Endodermal cell (in vitro differentiated cells): ENCODE results near the gene SLC9C1. TPM values are rescaled to one million over a fixed set of nuclear protein-coding genes. Genes with fewer than 3 reads are reported as not detected.

Source experiments
- DNase-seq: peaks from one replicate; pipeline ENCODE4 v3.0.0-alpha.2; 2017
- H3K27ac ChIP-seq: 2 replicates; pipeline ENCODE4 v1.5.1; 2013; ENCODE audit warnings: mild to moderate bottlenecking, low read depth, low read length, moderate library complexity
- H3K27me3 ChIP-seq: 2 replicates; pipeline ENCODE4 v1.6.1; 2013; ENCODE audit warnings: mild to moderate bottlenecking, low read length, moderate library complexity; ENCODE audit not compliant: insufficient read depth, control insufficient read depth, poor library complexity, severe bottlenecking
- H3K36me3 ChIP-seq: 2 replicates; pipeline ENCODE4 v1.7.0; 2013; ENCODE audit warnings: mild to moderate bottlenecking, low read length, moderate library complexity; ENCODE audit not compliant: control insufficient read depth, insufficient read depth
- H3K4me1 ChIP-seq: one replicate; pipeline ENCODE4 v1.7.0; 2013; ENCODE audit warnings: low read length; ENCODE audit not compliant: control insufficient read depth, insufficient read depth
- H3K4me3 ChIP-seq: 2 replicates; pipeline ENCODE4 v1.5.1; 2013; ENCODE audit warnings: mild to moderate bottlenecking, low read length, moderate library complexity
- H3K9ac ChIP-seq: 2 replicates; pipeline ENCODE4 v1.6.1; 2013; ENCODE audit warnings: mild to moderate bottlenecking, low read length, moderate library complexity; ENCODE audit not compliant: poor library complexity, severe bottlenecking; ENCODE audit errors: extremely low read depth
- H3K9me3 ChIP-seq: 2 replicates; pipeline ENCODE4 v1.6.1; 2013; ENCODE audit warnings: mild to moderate bottlenecking, low read length, moderate library complexity; ENCODE audit not compliant: control insufficient read depth
- H3K27ac Mint-ChIP-seq: 2 replicates; pipeline ENCODE4 v1.8.0; 2020; ENCODE audit warnings: mixed read lengths
- H3K27me3 Mint-ChIP-seq: 2 replicates; pipeline ENCODE4 v1.8.0; 2021; ENCODE audit warnings: mild to moderate bottlenecking, mixed read lengths; ENCODE audit not compliant: insufficient read depth
- H3K36me3 Mint-ChIP-seq: 2 replicates; pipeline ENCODE4 v1.8.0; 2020; ENCODE audit warnings: low read depth, mixed read lengths
- H3K4me1 Mint-ChIP-seq: 2 replicates; pipeline ENCODE4 v1.8.0; 2020; ENCODE audit warnings: mixed read lengths
- H3K4me3 Mint-ChIP-seq: 2 replicates; pipeline ENCODE4 v1.8.0; 2020; ENCODE audit warnings: mild to moderate bottlenecking, moderate library complexity, mixed read lengths
- H3K9me3 Mint-ChIP-seq: 2 replicates; pipeline ENCODE4 v1.8.0; 2020; ENCODE audit warnings: mild to moderate bottlenecking, mixed read lengths
- CTCF ChIP-seq: fragments of 200-600 bp; sonication (generic); conservative IDR thresholded peaks from 2 replicates; pipeline ENCODE4 v1.5.0; 2021; ENCODE audit warnings: antibody characterized with exemption, mild to moderate bottlenecking
- whole genome bisulfite sequencing, 2 experiments: methylation state at CpG; one replicate each; pipeline versions ENCODE4 v1.1.5 to v1.1.7; 2013; ENCODE audit warnings: missing lambda C conversion rate in 2 of 2, mixed read lengths in 1 of 2; ENCODE audit not compliant: insufficient coverage in 1 of 2, insufficient read length in 1 of 2; 5-methylcytosine and 5-hydroxymethylcytosine counted together
- total RNA-seq, 2 donors: library from RNA; stranded (reverse); fragmentation: NEBNext Ultra II Directional in 1 of 2; extraction: Animal tissue kit (Norgen Biotek cat#: 25700) in 1 of 2; gene quantifications; 2 replicates in 1 of 2; 3 replicates in 1 of 2; pipeline ENCODE4 v1.2.1, GENCODE V29; 2021

The SLC9C1 gene
- total RNA-seq, 2 donors from 2014 or later: 0.24 to 0.66 TPM

- Histone ChIP-seq H3K9me3 (no peaks in the 10 kb centered on the region), H3K27me3 (no peaks in the 10 kb centered on the region), H3K27ac (no peak overlapping the region), H3K9ac (no peak overlapping the region), H3K4me1 (peaks cover 9% of the 10 kb centered on the region), H3K36me3 (no peaks in the 10 kb centered on the region), H3K4me3 (no peak overlapping the region)
- Mint-ChIP-seq H3K9me3 (no peaks in the 10 kb centered on the region), H3K36me3 (no peaks in the 10 kb centered on the region), H3K4me1 (peaks cover 39% of the 10 kb centered on the region), H3K4me3 (no peak overlapping the region), H3K27ac (no peak overlapping the region), H3K27me3 (no peaks in the 10 kb centered on the region)
- DNase-seq: no peak
- TF ChIP-seq CTCF: no peak
- 95 to 100% methylated on average over 2 to 3 of the region's 3 CpGs for WGBS, 2 experiments
Measured at GRCh38 chr3:112130638-112130993, 163.4 kb downstream of the SLC9C1 start.

- peaks cover 40% of the 10 kb centered on the region for H3K4me1 Mint-ChIP-seq
- H3K9ac ChIP-seq: no peak overlapping the region
- no peak for TF ChIP-seq CTCF
- no peaks in the 10 kb centered on the region for H3K9me3 ChIP-seq
- H3K9me3 Mint-ChIP-seq: no peaks in the 10 kb centered on the region
- no peak overlapping the region for H3K27ac ChIP-seq
- H3K27me3 Mint-ChIP-seq: no peaks in the 10 kb centered on the region
- H3K36me3 ChIP-seq: no peaks in the 10 kb centered on the region
- WGBS, 2 experiments: 85 to 93% methylated on average over 3 to 4 of the region's 4 CpGs
- H3K27me3 ChIP-seq: no peaks in the 10 kb centered on the region
- DNase-seq: no peak
- no peak overlapping the region for H3K4me3 Mint-ChIP-seq
- no peaks in the 10 kb centered on the region for H3K36me3 Mint-ChIP-seq
- H3K4me3 ChIP-seq: no peak overlapping the region
- peaks cover 8% of the 10 kb centered on the region for H3K4me1 ChIP-seq
- no peak overlapping the region for H3K27ac Mint-ChIP-seq
Measured at GRCh38 chr3:112129925-112130637, 163.9 kb downstream of the SLC9C1 start.

- Mint-ChIP-seq H3K27ac (no peak overlapping the region), H3K36me3 (no peaks in the 10 kb centered on the region), H3K27me3 (no peaks in the 10 kb centered on the region), H3K4me3 (no peak overlapping the region), H3K4me1 (peaks cover 40% of the 10 kb centered on the region), H3K9me3 (no peaks in the 10 kb centered on the region)
- TF ChIP-seq CTCF: no peak
- Histone ChIP-seq H3K9me3 (no peaks in the 10 kb centered on the region), H3K27me3 (no peaks in the 10 kb centered on the region), H3K4me1 (peaks cover 8% of the 10 kb centered on the region), H3K27ac (no peak overlapping the region), H3K36me3 (no peaks in the 10 kb centered on the region), H3K4me3 (no peak overlapping the region), H3K9ac (no peak overlapping the region)
- WGBS, 2 experiments: 86 to 90% methylated on average over 2 to 7 of the region's 7 CpGs
- no peak for DNase-seq
Measured at GRCh38 chr3:112128843-112129727, 164.9 kb downstream of the SLC9C1 start.
